Measurements from ENCODE around the gene UBE2D4.
"Not testable (repeated sequence)": the region's sequence is repeated elsewhere in the genome, so short reads cannot be mapped to it uniquely, and the experiment has no call there.

The UBE2D4 gene

GRCh38 chr7:43895847-43896415 is 30.3 kb upstream of the UBE2D4 start:
- TF ChIP-seq, protein P1, sequence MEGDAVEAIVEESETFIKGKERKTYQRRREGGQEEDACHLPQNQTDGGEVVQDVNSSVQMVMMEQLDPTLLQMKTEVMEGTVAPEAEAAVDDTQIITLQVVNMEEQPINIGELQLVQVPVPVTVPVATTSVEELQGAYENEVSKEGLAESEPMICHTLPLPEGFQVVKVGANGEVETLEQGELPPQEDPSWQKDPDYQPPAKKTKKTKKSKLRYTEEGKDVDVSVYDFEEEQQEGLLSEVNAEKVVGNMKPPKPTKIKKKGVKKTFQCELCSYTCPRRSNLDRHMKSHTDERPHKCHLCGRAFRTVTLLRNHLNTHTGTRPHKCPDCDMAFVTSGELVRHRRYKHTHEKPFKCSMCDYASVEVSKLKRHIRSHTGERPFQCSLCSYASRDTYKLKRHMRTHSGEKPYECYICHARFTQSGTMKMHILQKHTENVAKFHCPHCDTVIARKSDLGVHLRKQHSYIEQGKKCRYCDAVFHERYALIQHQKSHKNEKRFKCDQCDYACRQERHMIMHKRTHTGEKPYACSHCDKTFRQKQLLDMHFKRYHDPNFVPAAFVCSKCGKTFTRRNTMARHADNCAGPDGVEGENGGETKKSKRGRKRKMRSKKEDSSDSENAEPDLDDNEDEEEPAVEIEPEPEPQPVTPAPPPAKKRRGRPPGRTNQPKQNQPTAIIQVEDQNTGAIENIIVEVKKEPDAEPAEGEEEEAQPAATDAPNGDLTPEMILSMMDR (conservative IDR thresholded peaks at IDR 0.05; ENCODE audit: low read depth) = no peak
- DNase-seq (ENCODE audit: low spot score) = no peak
- H3K27ac ChIP-seq = no peak overlapping the region
- ChIA-PET POLR2A (ENCODE audit: low non-redundant PET) (no interaction called here), CTCF (interaction anchor here (0.9 kb wide), 1 partner anchor 21 kb away, joined by 5 read pairs; no protein-coding TSS in a partner anchor)

GRCh38 chr7:43898571-43898970 is 27.7 kb upstream of the UBE2D4 start:
- CTCF ChIA-PET; POLR2A ChIA-PET (ENCODE audit: low non-redundant PET); H3K27ac ChIP-seq; DNase-seq (ENCODE audit: low spot score): not testable (repeated sequence)

GRCh38 chr7:43902542-43903054 is 23.6 kb upstream of the UBE2D4 start:
- TF ChIP-seq, protein P1 (conservative IDR thresholded peaks at IDR 0.05; ENCODE audit: low read depth) = no peak
- DNase-seq (ENCODE audit: low spot score) = no peak
- no peak overlapping the region for H3K27ac ChIP-seq
- CTCF ChIA-PET = no interaction called here
- POLR2A ChIA-PET (ENCODE audit: low non-redundant PET) = no interaction called here

DNA sequence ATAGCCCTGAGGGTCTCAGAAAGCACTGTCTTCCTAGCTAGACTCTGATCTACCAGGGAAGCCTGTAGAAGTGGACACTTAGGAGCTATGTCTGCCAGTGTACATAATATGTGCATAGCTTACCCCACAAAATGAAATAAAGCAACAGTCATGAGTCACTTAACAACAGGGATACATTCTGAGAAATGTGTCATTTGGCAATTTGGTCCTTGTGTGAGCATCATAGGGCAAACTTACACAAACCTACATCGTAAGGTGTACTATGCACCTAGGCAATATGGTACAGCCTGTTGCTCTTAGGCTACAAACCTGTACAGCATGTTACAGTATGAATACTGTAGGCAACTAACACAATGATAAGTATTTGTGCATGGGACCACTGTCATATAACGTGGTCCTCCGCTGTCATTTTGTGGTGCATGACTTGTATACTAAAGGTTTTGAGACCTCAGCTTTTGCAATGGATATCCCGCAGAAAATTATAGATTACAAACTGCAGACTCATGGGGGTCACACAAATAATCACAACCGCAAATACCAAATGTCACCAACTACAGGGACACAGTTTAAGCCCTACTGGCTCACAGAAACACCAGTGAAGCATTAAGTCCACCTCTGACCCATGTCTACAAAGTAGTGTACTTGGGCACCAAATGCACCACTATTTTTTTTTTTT is 21.6 kb upstream of the UBE2D4 start:
- no peak for DNase-seq (ENCODE audit: low spot score)
- peak overlapping the region; percentile 85 for H3K27ac ChIP-seq
- ChIA-PET CTCF (interaction anchor here (0.6 kb wide), 1 partner anchor 54 kb away, joined by 3 read pairs; no protein-coding TSS in a partner anchor), POLR2A (ENCODE audit: low non-redundant PET) (no interaction called here)
- TF ChIP-seq, protein P1 (conservative IDR thresholded peaks at IDR 0.05; ENCODE audit: low read depth) = no peak

DNA sequence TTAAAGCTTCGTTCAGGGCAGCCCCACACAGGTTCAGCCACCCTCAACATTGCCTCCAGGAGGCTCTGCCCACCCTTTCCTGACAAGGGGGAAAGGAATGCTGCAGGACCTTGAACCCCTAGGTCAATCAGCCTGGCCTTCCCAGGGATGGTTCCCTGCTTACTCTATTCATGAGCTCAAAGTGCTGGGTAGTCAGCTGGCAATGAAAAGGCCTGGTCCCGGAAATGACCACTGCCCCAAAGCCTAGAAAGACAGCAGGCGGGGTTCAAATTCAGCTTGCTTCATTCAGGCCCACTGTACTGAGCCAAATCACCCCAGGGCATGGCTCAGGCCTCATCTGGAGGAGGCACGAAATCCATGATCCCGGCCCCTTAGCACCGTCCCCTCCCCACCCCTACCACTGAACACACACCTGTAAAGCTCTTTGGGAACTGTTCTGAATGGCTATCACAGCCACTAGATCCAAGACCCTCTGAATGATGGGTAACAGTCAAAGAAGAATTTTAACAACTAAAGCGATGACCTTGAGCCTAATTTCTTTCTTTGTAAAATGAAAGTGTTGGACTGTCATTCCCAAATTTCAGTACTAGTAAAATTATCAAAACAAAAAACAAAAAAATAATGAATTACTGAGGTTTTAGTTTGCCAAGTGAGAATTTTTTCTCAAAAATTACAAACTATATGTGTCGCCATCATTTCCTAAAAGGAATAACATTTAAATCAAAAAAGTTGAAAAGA is 20.9 kb upstream of the UBE2D4 start:
- POLR2A ChIA-PET (ENCODE audit: low non-redundant PET) = no interaction called here
- peak overlapping the region; percentile 85 for H3K27ac ChIP-seq

GRCh38 chr7:43905956-43906330 is 20.3 kb upstream of the UBE2D4 start:
- TF ChIP-seq, protein P1 (conservative IDR thresholded peaks at IDR 0.05; ENCODE audit: low read depth) = no peak
- ChIA-PET POLR2A (ENCODE audit: low non-redundant PET) (no interaction called here), CTCF (no interaction called here)
- peak; percentile 56 for DNase-seq (ENCODE audit: low spot score)
- H3K27ac ChIP-seq = peak overlapping the region; percentile 85

More for the DNA sequence above, 20.9 kb upstream of the UBE2D4 start:
- CTCF ChIA-PET = interaction anchor here (0.6 kb wide), 1 partner anchor 53 kb away, joined by 3 read pairs; no protein-coding TSS in a partner anchor
- peak; percentile 76 for DNase-seq (ENCODE audit: low spot score)
- TF ChIP-seq, protein P1 (conservative IDR thresholded peaks at IDR 0.05; ENCODE audit: low read depth) = no peak

Data from RWPE1 (cell line).